ENCODE results near the gene SLC26A2. TPM values are rescaled to one million over a fixed set of nuclear protein-coding genes. Genes with fewer than 3 reads are reported as not detected.

SLC26A2 gene
- total RNA-seq, 2 experiments from 2014 or later = 2.1 to 2.8 TPM

DNA sequence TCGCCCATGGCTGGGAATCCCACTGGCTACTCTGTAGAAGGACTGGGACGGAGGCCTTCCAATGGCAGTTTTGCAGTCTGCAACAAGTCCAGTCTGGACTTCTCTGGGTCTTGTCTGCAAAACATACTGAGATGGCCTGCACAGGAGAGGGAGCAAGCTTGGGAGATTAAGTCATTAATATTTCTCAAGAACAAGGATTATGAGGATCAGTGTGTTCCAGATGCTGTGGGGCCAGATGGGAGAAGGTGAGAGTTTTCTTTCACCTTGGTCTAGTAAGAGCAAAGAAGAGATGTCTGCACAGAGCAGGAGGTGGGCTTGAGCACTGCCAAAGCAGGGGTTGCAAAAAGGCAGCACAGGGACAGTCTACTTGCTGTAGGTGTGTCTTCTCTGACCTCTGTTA, 15.9 kb upstream of the SLC26A2 start, which contains the start of gene PDE6A:
Gene PDE6A, minus strand, starts transcription at position 128 of the 400 bp plus-strand sequence. Its CDS starts 120 bp downstream, at position 8.
- Histone ChIP-seq H3K9me3 (ENCODE audit: low read length) (no peaks in the 10 kb centered on the region), H4K20me1 (ENCODE audit: insufficient read depth, low read length) (no peaks in the 10 kb centered on the region; the same call in 1 of the 2 replicates), H3K9me2 (ENCODE audit: insufficient read depth, low read length) (no peaks in the 10 kb centered on the region), H3K4me3 (ENCODE audit: low read depth, low read length, poor library complexity, severe bottlenecking) (no peak within 1 kb of the TSS), H2AFZ (ENCODE audit: low read length) (no peak within 1 kb of the TSS), H3K27ac (ENCODE audit: low read depth, low read length, poor library complexity, severe bottlenecking) (no peak within 1 kb of the TSS), H3K4me2 (ENCODE audit: low read length) (no peak within 1 kb of the TSS), H3K79me2 (ENCODE audit: insufficient read depth, low read depth, low read length) (no peaks in the 10 kb centered on the region), H3K4me1 (ENCODE audit: insufficient read depth, low read length, poor library complexity, severe bottlenecking) (no peaks in the 10 kb centered on the region), H3K36me3 (ENCODE audit: insufficient read depth, low read length) (no peaks in the 10 kb centered on the region)
- intact Hi-C loops (cut with micrococcal nuclease; ENCODE audit: unreplicated experiment) = no loop called here
- no TSS peak for BruUV-seq (replicated peaks)
- POLR2A ChIA-PET = interaction anchor here (0.6 kb wide), 2 partner anchors 50 to 241 kb away, joined by 3 read pairs; no protein-coding TSS in a partner anchor
- DNase-seq (ENCODE audit: low spot score) = no peak
- CTCF ChIA-PET (ENCODE audit: unreplicated experiment) = no interaction called here
- no peak for TF ChIP-seq EZH2phosphoT487 (IDR thresholded peaks at IDR 0.05; ENCODE audit: borderline replicate concordance, low read depth, low read length)
- TF ChIP-seq, protein P1, sequence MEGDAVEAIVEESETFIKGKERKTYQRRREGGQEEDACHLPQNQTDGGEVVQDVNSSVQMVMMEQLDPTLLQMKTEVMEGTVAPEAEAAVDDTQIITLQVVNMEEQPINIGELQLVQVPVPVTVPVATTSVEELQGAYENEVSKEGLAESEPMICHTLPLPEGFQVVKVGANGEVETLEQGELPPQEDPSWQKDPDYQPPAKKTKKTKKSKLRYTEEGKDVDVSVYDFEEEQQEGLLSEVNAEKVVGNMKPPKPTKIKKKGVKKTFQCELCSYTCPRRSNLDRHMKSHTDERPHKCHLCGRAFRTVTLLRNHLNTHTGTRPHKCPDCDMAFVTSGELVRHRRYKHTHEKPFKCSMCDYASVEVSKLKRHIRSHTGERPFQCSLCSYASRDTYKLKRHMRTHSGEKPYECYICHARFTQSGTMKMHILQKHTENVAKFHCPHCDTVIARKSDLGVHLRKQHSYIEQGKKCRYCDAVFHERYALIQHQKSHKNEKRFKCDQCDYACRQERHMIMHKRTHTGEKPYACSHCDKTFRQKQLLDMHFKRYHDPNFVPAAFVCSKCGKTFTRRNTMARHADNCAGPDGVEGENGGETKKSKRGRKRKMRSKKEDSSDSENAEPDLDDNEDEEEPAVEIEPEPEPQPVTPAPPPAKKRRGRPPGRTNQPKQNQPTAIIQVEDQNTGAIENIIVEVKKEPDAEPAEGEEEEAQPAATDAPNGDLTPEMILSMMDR (conservative IDR thresholded peaks at IDR 0.05; ENCODE audit: low read length) = no peak

DNA sequence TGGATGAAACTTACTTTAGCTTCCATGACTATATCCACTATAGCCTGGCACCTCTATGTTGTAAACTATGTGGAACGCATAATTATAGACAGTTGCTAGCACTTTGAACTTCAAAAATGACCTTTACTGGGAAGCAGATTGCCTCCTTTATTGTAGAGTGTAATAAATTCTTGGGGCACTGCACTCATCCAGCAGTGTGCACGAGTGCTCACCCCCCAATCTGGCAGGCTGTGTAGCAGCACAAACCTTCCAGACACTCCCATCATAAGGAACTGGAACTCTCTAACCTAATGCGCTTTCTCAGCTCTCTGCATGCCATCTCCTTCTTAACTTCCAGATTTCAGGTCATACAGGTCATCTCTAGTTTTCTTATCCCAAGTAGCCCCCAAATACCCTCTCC, 14.4 kb upstream of the SLC26A2 start:
- Histone ChIP-seq H2AFZ (ENCODE audit: low read length) (no peak overlapping the region), H3K9me3 (ENCODE audit: low read length) (no peaks in the 10 kb centered on the region), H3K4me1 (ENCODE audit: insufficient read depth, low read length, poor library complexity, severe bottlenecking) (no peaks in the 10 kb centered on the region), H3K79me2 (ENCODE audit: insufficient read depth, low read depth, low read length) (no peaks in the 10 kb centered on the region), H3K36me3 (ENCODE audit: insufficient read depth, low read length) (no peaks in the 10 kb centered on the region), H3K4me3 (ENCODE audit: low read depth, low read length, poor library complexity, severe bottlenecking) (no peak overlapping the region), H3K27ac (ENCODE audit: low read depth, low read length, poor library complexity, severe bottlenecking) (no peak overlapping the region), H4K20me1 (ENCODE audit: insufficient read depth, low read length) (no peaks in the 10 kb centered on the region; the same call in 1 of the 2 replicates), H3K4me2 (ENCODE audit: low read length) (no peak overlapping the region), H3K9me2 (ENCODE audit: insufficient read depth, low read length) (no peaks in the 10 kb centered on the region)
- no peak for DNase-seq (ENCODE audit: low spot score)
- ChIA-PET POLR2A (no interaction called here), CTCF (ENCODE audit: unreplicated experiment) (no interaction called here)
- intact Hi-C loops (cut with micrococcal nuclease; ENCODE audit: unreplicated experiment) = no loop called here
- BruUV-seq (replicated peaks) = no TSS peak
- TF ChIP-seq, protein P1 (conservative IDR thresholded peaks at IDR 0.05; ENCODE audit: low read length) = no peak
- TF ChIP-seq EZH2phosphoT487 (IDR thresholded peaks at IDR 0.05; ENCODE audit: borderline replicate concordance, low read depth, low read length) = no peak

DNA sequence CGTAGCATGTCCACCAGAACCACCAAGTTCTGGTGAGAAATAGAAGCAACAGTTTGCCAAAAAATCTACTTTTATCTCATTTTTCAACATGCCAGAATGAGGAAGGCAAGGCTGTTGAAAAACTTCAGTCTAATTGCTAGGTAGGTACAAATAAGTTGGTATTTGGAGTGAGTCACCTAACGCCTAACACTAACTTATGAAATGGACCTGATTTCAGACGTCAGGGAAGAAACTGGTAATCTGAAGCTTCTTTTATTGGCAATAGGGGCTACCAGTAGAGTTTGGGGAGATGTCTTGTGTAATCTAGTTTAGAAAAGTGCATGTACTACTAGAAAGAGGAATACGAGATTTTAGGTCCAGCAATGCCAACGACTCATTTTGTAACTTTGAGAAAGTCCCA, 11.6 kb upstream of the SLC26A2 start:
- Histone ChIP-seq H3K27ac (ENCODE audit: low read depth, low read length, poor library complexity, severe bottlenecking) (no peak overlapping the region), H3K9me3 (ENCODE audit: low read length) (no peaks in the 10 kb centered on the region), H3K4me2 (ENCODE audit: low read length) (no peak overlapping the region), H3K36me3 (ENCODE audit: insufficient read depth, low read length) (no peaks in the 10 kb centered on the region), H3K4me3 (ENCODE audit: low read depth, low read length, poor library complexity, severe bottlenecking) (no peak overlapping the region), H4K20me1 (ENCODE audit: insufficient read depth, low read length) (no peaks in the 10 kb centered on the region; the same call in 1 of the 2 replicates), H3K9me2 (ENCODE audit: insufficient read depth, low read length) (no peaks in the 10 kb centered on the region), H3K4me1 (ENCODE audit: insufficient read depth, low read length, poor library complexity, severe bottlenecking) (no peaks in the 10 kb centered on the region), H3K79me2 (ENCODE audit: insufficient read depth, low read depth, low read length) (no peaks in the 10 kb centered on the region), H2AFZ (ENCODE audit: low read length) (no peak overlapping the region)
- CTCF ChIA-PET (ENCODE audit: unreplicated experiment) = no interaction called here
- no TSS peak for BruUV-seq (replicated peaks)
- TF ChIP-seq, protein P1 (conservative IDR thresholded peaks at IDR 0.05; ENCODE audit: low read length) = no peak
- TF ChIP-seq EZH2phosphoT487 (IDR thresholded peaks at IDR 0.05; ENCODE audit: borderline replicate concordance, low read depth, low read length) = no peak
- POLR2A ChIA-PET = interaction anchor here (0.7 to 0.8 kb wide), 2 partner anchors 10 to 12 kb away, joined by 4 read pairs; partner anchors contain the start of gene SLC26A2
- DNase-seq (ENCODE audit: low spot score) = no peak
- intact Hi-C loops (cut with micrococcal nuclease; ENCODE audit: unreplicated experiment) = no loop called here
